WTC11 (cell line): ENCODE results near the gene MACROH2A2. TPM values are rescaled to one million over a fixed set of nuclear protein-coding genes. Genes with fewer than 3 reads are reported as not detected.

Experiments
- ATAC-seq: fragments of 200-7000 bp; cut with Tn5 transposase; 2 replicates; pipeline ENCODE4 v1.10.0; 2021; ENCODE audit warnings: mild to moderate bottlenecking, moderate library complexity
- CTCF ChIA-PET: fragments of 300-600 bp; sonication (Branson Sonifier 250); formaldehyde crosslinking; loops from one replicate; lab custom pipeline; 2021; ENCODE audit warnings: antibody characterized with exemption; lab: Charles Lee
- POLR2A ChIA-PET: fragments of 350-600 bp; sonication (Branson Sonifier 250); formaldehyde crosslinking; loops from one replicate; lab custom pipeline; 2021; ENCODE audit warnings: antibody characterized with exemption; lab: Charles Lee
- DNase-seq: peaks from one replicate; pipeline ENCODE4 v3.0.0; 2021; ENCODE audit warnings: low spot score
- H3K27ac Mint-ChIP-seq: 2 replicates; pipeline ENCODE4 v1.8.0; 2021; ENCODE audit warnings: mixed read lengths
- H3K27me3 Mint-ChIP-seq: 2 replicates; pipeline ENCODE4 v1.8.0; 2021; ENCODE audit warnings: low read depth, mild to moderate bottlenecking, moderate library complexity, mixed read lengths
- H3K36me3 Mint-ChIP-seq: 2 replicates; pipeline ENCODE4 v1.8.0; 2021; ENCODE audit warnings: mixed read lengths
- H3K4me1 Mint-ChIP-seq: 2 replicates; pipeline ENCODE4 v1.8.0; 2022; ENCODE audit warnings: mixed read lengths
- H3K4me3 Mint-ChIP-seq: 2 replicates; pipeline ENCODE4 v1.8.0; 2021; ENCODE audit warnings: mild to moderate bottlenecking, moderate library complexity, mixed read lengths
- H3K9me3 Mint-ChIP-seq: 2 replicates; pipeline ENCODE4 v1.8.0; 2021; ENCODE audit warnings: mixed read lengths
- CBFB ChIP-seq: sonication (generic); formaldehyde crosslinking; IDR thresholded peaks from 2 replicates; pipeline ENCODE4 v1.8.1; 2022; ENCODE audit warnings: mild to moderate bottlenecking, low read depth, missing genetic modification reagents
- EMX1 ChIP-seq: fragments of 250-450 bp; sonication (Bioruptor Pico); IDR thresholded peaks from 2 replicates; pipeline ENCODE4 v1.8.0; 2021; ENCODE audit warnings: mild to moderate bottlenecking
- FOXP1 ChIP-seq: sonication (generic); formaldehyde crosslinking; IDR thresholded peaks from 2 replicates; pipeline ENCODE4 v1.8.0; 2022; ENCODE audit warnings: missing genetic modification reagents, mild to moderate bottlenecking, moderate library complexity, borderline replicate concordance
- MXD4 ChIP-seq: fragments of 250-450 bp; sonication (Bioruptor Pico); IDR thresholded peaks from 2 replicates; pipeline ENCODE4 v1.8.0; 2021; ENCODE audit warnings: mild to moderate bottlenecking, moderate library complexity, borderline replicate concordance
- NR3C1 ChIP-seq: sonication (generic); formaldehyde crosslinking; conservative IDR thresholded peaks from 2 replicates; pipeline ENCODE4 v1.8.1; 2023; ENCODE audit warnings: low read depth, mild to moderate bottlenecking, missing genetic modification reagents
- OVOL2 ChIP-seq: fragments of 250-450 bp; sonication (Bioruptor Pico); IDR thresholded peaks from 2 replicates; pipeline ENCODE4 v1.9.0; 2021; ENCODE audit warnings: mild to moderate bottlenecking, borderline replicate concordance
- RELA ChIP-seq: sonication (generic); formaldehyde crosslinking; IDR thresholded peaks from 2 replicates; pipeline ENCODE4 v1.8.1; 2022; ENCODE audit warnings: missing genetic modification reagents, mild to moderate bottlenecking, borderline replicate concordance
- SMAD4 ChIP-seq: sonication (generic); formaldehyde crosslinking; IDR thresholded peaks from 2 replicates; pipeline ENCODE4 v1.8.0; 2022; ENCODE audit warnings: mild to moderate bottlenecking, missing genetic modification reagents
- TCF7 ChIP-seq: sonication (generic); formaldehyde crosslinking; IDR thresholded peaks from 2 replicates; pipeline ENCODE4 v1.8.0; 2022; ENCODE audit warnings: mild to moderate bottlenecking, low read depth, missing genetic modification reagents, moderate library complexity
- TEAD4 ChIP-seq: sonication (generic); formaldehyde crosslinking; IDR thresholded peaks from 2 replicates; pipeline ENCODE4 v1.8.0; 2022; ENCODE audit warnings: mild to moderate bottlenecking, missing genetic modification reagents
- ZBTB21 ChIP-seq: sonication (generic); formaldehyde crosslinking; IDR thresholded peaks from 2 replicates; pipeline ENCODE4 v1.8.1; 2023; ENCODE audit warnings: mild to moderate bottlenecking, missing genetic modification reagents, borderline replicate concordance
- ZNF121 ChIP-seq: sonication (generic); formaldehyde crosslinking; IDR thresholded peaks from 2 replicates; pipeline ENCODE4 v1.8.0; 2023; ENCODE audit warnings: missing genetic modification reagents
- ZNF232 ChIP-seq: sonication (generic); formaldehyde crosslinking; IDR thresholded peaks from 2 replicates; pipeline ENCODE4 v1.8.0; 2022; ENCODE audit warnings: mild to moderate bottlenecking, missing genetic modification reagents
- ZNF263 ChIP-seq: sonication (generic); formaldehyde crosslinking; IDR thresholded peaks from 2 replicates; pipeline ENCODE4 v1.8.1; 2022; ENCODE audit warnings: low read depth, mild to moderate bottlenecking, moderate library complexity, missing genetic modification reagents
- total RNA-seq: library from RNA; stranded (reverse); gene quantifications from 3 replicates; pipeline ENCODE4 v1.2.3, GENCODE V29; 2021
- TF ChIP-seq, protein P1 (sequence below): sonication (generic); formaldehyde crosslinking; IDR thresholded peaks from 2 replicates; pipeline ENCODE4 v1.8.0; 2022; ENCODE audit warnings: mild to moderate bottlenecking, missing genetic modification reagents
- TF ChIP-seq, protein P2 (sequence below): fragments of 200-600 bp; IDR thresholded peaks from 2 replicates; pipeline ENCODE4 v1.8.0; 2022; ENCODE audit warnings: antibody characterized with exemption
- TF ChIP-seq, protein P3 (sequence below): fragments of 250-450 bp; sonication (Bioruptor Pico); IDR thresholded peaks from 2 replicates; pipeline ENCODE4 v1.9.0; 2021; ENCODE audit warnings: moderate library complexity, mild to moderate bottlenecking, inconsistent platforms, borderline replicate concordance
- TF ChIP-seq, protein P4 (sequence below): sonication (generic); formaldehyde crosslinking; IDR thresholded peaks from 2 replicates; pipeline ENCODE4 v1.8.0; 2023; ENCODE audit warnings: missing genetic modification reagents

The MACROH2A2 gene
- total RNA-seq, 1 experiment from 2014 or later, result 35.4 TPM

DNA sequence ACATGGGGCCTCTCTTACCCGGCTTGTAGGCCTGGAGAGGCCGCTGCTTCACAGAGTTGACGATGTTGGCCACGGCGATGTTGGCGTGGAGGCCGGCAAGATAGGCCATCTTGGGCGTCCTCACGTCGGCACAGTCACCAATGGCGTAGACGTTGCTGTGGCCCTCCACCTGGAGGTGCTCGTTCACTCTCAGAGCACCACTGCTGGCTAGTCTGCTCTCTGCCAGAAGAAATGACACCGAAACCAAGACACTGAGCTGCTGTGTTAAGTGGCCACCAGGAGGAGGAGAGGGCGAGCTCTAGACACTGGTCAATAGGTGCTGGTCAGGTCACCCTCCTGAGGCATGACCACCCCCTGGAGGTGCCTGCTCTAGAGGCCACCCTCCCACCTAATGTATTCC is 62.3 kb downstream of the MACROH2A2 start:
- no peak overlapping the region for H3K4me3 Mint-ChIP-seq
- TF ChIP-seq, protein P1, sequence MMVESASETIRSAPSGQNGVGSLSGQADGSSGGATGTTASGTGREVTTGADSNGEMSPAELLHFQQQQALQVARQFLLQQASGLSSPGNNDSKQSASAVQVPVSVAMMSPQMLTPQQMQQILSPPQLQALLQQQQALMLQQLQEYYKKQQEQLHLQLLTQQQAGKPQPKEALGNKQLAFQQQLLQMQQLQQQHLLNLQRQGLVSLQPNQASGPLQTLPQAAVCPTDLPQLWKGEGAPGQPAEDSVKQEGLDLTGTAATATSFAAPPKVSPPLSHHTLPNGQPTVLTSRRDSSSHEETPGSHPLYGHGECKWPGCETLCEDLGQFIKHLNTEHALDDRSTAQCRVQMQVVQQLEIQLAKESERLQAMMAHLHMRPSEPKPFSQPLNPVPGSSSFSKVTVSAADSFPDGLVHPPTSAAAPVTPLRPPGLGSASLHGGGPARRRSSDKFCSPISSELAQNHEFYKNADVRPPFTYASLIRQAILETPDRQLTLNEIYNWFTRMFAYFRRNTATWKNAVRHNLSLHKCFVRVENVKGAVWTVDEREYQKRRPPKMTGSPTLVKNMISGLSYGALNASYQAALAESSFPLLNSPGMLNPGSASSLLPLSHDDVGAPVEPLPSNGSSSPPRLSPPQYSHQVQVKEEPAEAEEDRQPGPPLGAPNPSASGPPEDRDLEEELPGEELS (CRISPR knock-in tag), result no peak
- no peak for TF ChIP-seq TCF7 (CRISPR knock-in tag)
- no peaks in the 10 kb centered on the region for H3K9me3 Mint-ChIP-seq
- H3K4me1 Mint-ChIP-seq, result peaks cover 3% of the 10 kb centered on the region; the same call in 1 of the 2 replicates
- ChIA-PET POLR2A (interaction anchor here (2.1 kb wide), 1 partner anchor 31 kb away, joined by 8 read pairs; the partner anchor contains the start of gene TYSND1), CTCF (interaction anchor here (0.6 to 5.5 kb wide), 15 partner anchors 8 to 311 kb away, joined by 3 to 79 read pairs (median 4); partner anchors contain the start of genes SAR1A and TYSND1)
- peaks cover 3% of the 10 kb centered on the region for H3K36me3 Mint-ChIP-seq
- H3K27me3 Mint-ChIP-seq, result no peaks in the 10 kb centered on the region
- no peak overlapping the region; the same call in 1 of the 2 replicates for H3K27ac Mint-ChIP-seq
- ATAC-seq, result peak; percentile 25
- DNase-seq, result no peak

DNA sequence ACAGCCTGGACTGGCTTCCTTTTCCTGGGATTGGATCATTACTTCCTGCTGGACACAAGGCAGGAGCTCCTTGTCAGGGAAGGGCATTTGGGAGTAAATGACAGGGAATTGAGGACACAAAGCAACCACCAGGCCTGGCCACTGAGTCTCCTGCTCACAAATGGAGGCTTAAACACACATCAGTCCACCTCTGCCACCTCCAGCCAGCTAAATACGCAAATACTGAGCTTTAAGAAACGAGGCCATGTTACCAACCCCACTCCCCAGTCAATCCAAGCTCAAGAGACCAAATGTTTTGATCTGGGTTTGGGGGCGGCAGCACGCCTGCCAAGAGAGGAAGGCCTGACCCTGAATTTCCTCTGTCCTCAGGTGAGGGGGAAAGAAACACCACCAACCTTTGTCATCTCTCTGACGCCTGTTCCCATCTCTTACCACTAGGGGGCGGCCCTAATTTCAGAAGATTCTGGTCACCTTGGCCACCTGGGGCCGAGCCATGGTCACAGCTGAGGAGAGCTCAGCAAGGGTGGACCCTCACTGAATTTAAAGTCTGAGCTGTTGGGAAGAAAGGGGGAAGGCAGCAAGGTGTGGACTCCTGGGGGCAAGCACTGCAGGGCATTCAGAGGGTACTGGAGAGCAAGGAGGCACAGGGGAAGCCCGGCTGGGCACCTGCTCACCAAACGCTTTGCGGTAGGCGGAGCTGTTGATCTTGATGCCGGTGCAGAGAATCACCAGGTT is 63.5 kb downstream of the MACROH2A2 start:
- TF ChIP-seq CBFB (CRISPR knock-in tag), result no peak
- TF ChIP-seq, protein P2, sequence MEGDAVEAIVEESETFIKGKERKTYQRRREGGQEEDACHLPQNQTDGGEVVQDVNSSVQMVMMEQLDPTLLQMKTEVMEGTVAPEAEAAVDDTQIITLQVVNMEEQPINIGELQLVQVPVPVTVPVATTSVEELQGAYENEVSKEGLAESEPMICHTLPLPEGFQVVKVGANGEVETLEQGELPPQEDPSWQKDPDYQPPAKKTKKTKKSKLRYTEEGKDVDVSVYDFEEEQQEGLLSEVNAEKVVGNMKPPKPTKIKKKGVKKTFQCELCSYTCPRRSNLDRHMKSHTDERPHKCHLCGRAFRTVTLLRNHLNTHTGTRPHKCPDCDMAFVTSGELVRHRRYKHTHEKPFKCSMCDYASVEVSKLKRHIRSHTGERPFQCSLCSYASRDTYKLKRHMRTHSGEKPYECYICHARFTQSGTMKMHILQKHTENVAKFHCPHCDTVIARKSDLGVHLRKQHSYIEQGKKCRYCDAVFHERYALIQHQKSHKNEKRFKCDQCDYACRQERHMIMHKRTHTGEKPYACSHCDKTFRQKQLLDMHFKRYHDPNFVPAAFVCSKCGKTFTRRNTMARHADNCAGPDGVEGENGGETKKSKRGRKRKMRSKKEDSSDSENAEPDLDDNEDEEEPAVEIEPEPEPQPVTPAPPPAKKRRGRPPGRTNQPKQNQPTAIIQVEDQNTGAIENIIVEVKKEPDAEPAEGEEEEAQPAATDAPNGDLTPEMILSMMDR, result peak; percentile 92
- TF ChIP-seq, all 79 proteins: peak for 1
- DNase-seq, result peak; percentile 77
- Mint-ChIP-seq H3K4me1 (peaks cover 10% of the 10 kb centered on the region; the same call in 1 of the 2 replicates), H3K36me3 (peaks cover 3% of the 10 kb centered on the region), H3K9me3 (no peaks in the 10 kb centered on the region), H3K27me3 (no peaks in the 10 kb centered on the region), H3K27ac (0 out of 2 replicates have a peak overlapping the region, but pooled peaks have one; percentile 30), H3K4me3 (no peak overlapping the region)
- ATAC-seq, result peak; percentile 85
- POLR2A ChIA-PET, result interaction anchor here (2.1 kb wide), 1 partner anchor 30 kb away, joined by 8 read pairs; the partner anchor contains the start of gene TYSND1
- CTCF ChIA-PET, result interaction anchor here (0.6 to 5.5 kb wide), 35 partner anchors 7 to 1725 kb away, joined by 3 to 79 read pairs (median 4); partner anchors contain the start of genes AIFM2, PPA1, SAR1A and TYSND1

DNA sequence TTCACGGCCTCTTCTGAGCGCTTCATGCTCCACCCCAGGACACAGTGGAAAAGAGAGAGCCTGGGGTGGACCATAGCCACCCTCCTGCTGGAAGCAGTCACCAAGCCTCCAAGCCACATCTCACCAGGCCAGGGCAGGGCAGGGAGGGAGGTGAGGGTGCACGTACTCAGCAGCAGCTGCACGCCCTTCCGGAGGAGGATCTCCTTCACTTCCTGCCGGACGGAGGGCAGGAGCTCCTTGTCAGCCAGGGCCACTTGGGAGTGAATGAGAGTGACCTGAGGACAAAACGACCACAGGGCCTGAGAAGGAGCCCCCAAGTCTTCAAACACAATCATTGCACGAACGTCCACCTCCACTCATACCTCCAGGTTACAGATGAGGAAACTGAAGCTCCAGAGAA is 65.0 kb downstream of the MACROH2A2 start:
- no peak for TF ChIP-seq OVOL2 (CRISPR knock-in tag)
- TF ChIP-seq, protein P1 (CRISPR knock-in tag), result no peak
- TF ChIP-seq SMAD4 (CRISPR knock-in tag), result no peak
- no peak for TF ChIP-seq EMX1
- no peak for TF ChIP-seq FOXP1 (CRISPR knock-in tag)
- TF ChIP-seq RELA (CRISPR knock-in tag), result no peak
- TF ChIP-seq NR3C1, result no peak
- TF ChIP-seq ZNF232 (CRISPR knock-in tag), result no peak
- TF ChIP-seq TEAD4 (CRISPR knock-in tag), result no peak
- no peak for TF ChIP-seq ZNF263 (CRISPR knock-in tag)
- no peak for TF ChIP-seq ZBTB21
- no peak for TF ChIP-seq MXD4
- TF ChIP-seq, protein P3, sequence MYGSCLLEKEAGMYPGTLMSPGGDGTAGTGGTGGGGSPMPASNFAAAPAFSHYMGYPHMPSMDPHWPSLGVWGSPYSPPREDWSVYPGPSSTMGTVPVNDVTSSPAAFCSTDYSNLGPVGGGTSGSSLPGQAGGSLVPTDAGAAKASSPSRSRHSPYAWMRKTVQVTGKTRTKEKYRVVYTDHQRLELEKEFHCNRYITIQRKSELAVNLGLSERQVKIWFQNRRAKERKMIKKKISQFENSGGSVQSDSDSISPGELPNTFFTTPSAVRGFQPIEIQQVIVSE (CRISPR knock-in tag), result no peak
- TF ChIP-seq ZNF121 (CRISPR knock-in tag), result no peak
- TF ChIP-seq, protein P4, sequence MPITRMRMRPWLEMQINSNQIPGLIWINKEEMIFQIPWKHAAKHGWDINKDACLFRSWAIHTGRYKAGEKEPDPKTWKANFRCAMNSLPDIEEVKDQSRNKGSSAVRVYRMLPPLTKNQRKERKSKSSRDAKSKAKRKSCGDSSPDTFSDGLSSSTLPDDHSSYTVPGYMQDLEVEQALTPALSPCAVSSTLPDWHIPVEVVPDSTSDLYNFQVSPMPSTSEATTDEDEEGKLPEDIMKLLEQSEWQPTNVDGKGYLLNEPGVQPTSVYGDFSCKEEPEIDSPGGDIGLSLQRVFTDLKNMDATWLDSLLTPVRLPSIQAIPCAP (CRISPR knock-in tag), result no peak
- TF ChIP-seq, all 79 proteins: peak for 0
- H3K36me3 Mint-ChIP-seq, result no peaks in the 10 kb centered on the region; the same call in 1 of the 2 replicates
- no peak for DNase-seq
- H3K27me3 Mint-ChIP-seq, result no peaks in the 10 kb centered on the region
- peaks cover 10% of the 10 kb centered on the region; the same call in 1 of the 2 replicates for H3K4me1 Mint-ChIP-seq
- CTCF ChIA-PET, result interaction anchor here (1.2 to 5.5 kb wide), 4 partner anchors 10 to 68 kb away, joined by 4 to 79 read pairs (median 14); partner anchors contain the start of gene TYSND1
- POLR2A ChIA-PET, result no interaction called here
- no peak overlapping the region for H3K27ac Mint-ChIP-seq
- H3K9me3 Mint-ChIP-seq, result no peaks in the 10 kb centered on the region
- ATAC-seq, result no peak
- H3K4me3 Mint-ChIP-seq, result no peak overlapping the region
